Neuronal stem cell (in vitro differentiated cells): ENCODE results near the gene SYNE1.

Experiments
- DNase-seq: peaks from one replicate; pipeline ENCODE4 v3.0.0-alpha.2; 2013; ENCODE audit warnings: low spot score
- H2AFZ ChIP-seq: one replicate; pipeline ENCODE4 v1.6.1; 2013; ENCODE audit warnings: mild to moderate bottlenecking, low read length, inconsistent platforms
- H2AK5ac ChIP-seq: 2 replicates; pipeline ENCODE4 v1.6.1; 2013; ENCODE audit warnings: low read depth, mild to moderate bottlenecking, inconsistent platforms, low read length, moderate library complexity, mixed read lengths
- H2BK120ac ChIP-seq: 2 replicates; pipeline ENCODE4 v1.6.1; 2013; ENCODE audit warnings: low read depth, mild to moderate bottlenecking, inconsistent platforms, low read length, moderate library complexity, mixed read lengths
- H2BK12ac ChIP-seq: one replicate; pipeline ENCODE4 v1.6.1; 2013; ENCODE audit warnings: low read length, inconsistent platforms
- H2BK15ac ChIP-seq: 2 replicates; pipeline ENCODE4 v1.6.1; 2013; ENCODE audit warnings: mild to moderate bottlenecking, low read length, inconsistent platforms, mixed read lengths
- H2BK5ac ChIP-seq: one replicate; pipeline ENCODE4 v1.6.1; 2013; ENCODE audit warnings: inconsistent platforms, mild to moderate bottlenecking, low read length, moderate library complexity
- H3K14ac ChIP-seq: one replicate; pipeline ENCODE4 v1.6.1; 2013; ENCODE audit warnings: low read length, inconsistent platforms
- H3K18ac ChIP-seq: 2 replicates; pipeline ENCODE4 v1.6.1; 2013; ENCODE audit warnings: low read length, inconsistent platforms
- H3K23ac ChIP-seq: 2 replicates; pipeline ENCODE4 v1.6.1; 2013; ENCODE audit warnings: low read depth, mild to moderate bottlenecking, mixed read lengths, low read length, inconsistent platforms; ENCODE audit not compliant: poor library complexity
- H3K27ac ChIP-seq: replicated peaks from 3 replicates; pipeline ENCODE4 v1.5.1; 2013; ENCODE audit warnings: low read length, inconsistent platforms
- H3K27me3 ChIP-seq, 3 experiments: 2 replicates each; pipeline ENCODE4 v1.6.1; 2013; ENCODE audit warnings: low read length in 3 of 3, mild to moderate bottlenecking in 2 of 3, inconsistent platforms in 1 of 3, low read depth in 1 of 3, mixed read lengths in 1 of 3, moderate library complexity in 1 of 3; ENCODE audit not compliant: control insufficient read depth in 3 of 3, insufficient read depth in 3 of 3
- H3K36me3 ChIP-seq, 2 donors: replicated peaks in 1 of 2; 2 replicates each; pipeline ENCODE4 v1.6.1; 2013; ENCODE audit warnings: low read length in 2 of 2; ENCODE audit not compliant: control insufficient read depth in 2 of 2, insufficient read depth in 2 of 2
- H3K4ac ChIP-seq: 2 replicates; pipeline ENCODE4 v1.6.1; 2013; ENCODE audit warnings: inconsistent platforms, mild to moderate bottlenecking, low read length, moderate library complexity
- H3K4me1 ChIP-seq, 2 donors: 1 replicate in 1 of 2; 2 replicates in 1 of 2; pipeline ENCODE4 v1.6.1; 2013; ENCODE audit warnings: low read length in 2 of 2, low read depth in 1 of 2; ENCODE audit not compliant: control insufficient read depth in 2 of 2, insufficient read depth in 1 of 2
- H3K4me2 ChIP-seq: one replicate; pipeline ENCODE4 v1.6.1; 2013; ENCODE audit warnings: mild to moderate bottlenecking, low read length, inconsistent platforms; ENCODE audit not compliant: insufficient read depth, poor library complexity, severe bottlenecking
- H3K4me3 ChIP-seq, 2 donors: 2 replicates each; pipeline ENCODE4 v1.5.1; 2013; ENCODE audit warnings: low read length in 2 of 2, mild to moderate bottlenecking in 2 of 2, inconsistent platforms in 1 of 2, moderate library complexity in 1 of 2
- H3K79me1 ChIP-seq: one replicate; pipeline ENCODE4 v1.6.1; 2013; ENCODE audit warnings: low read depth, mild to moderate bottlenecking, inconsistent platforms, low read length, moderate library complexity
- H3K9ac ChIP-seq: one replicate; pipeline ENCODE4 v1.6.1; 2013; ENCODE audit warnings: mild to moderate bottlenecking, low read depth, low read length, inconsistent platforms; ENCODE audit not compliant: poor library complexity
- H3K9me3 ChIP-seq, 2 donors: replicated peaks in 1 of 2; 2 replicates each; pipeline versions ENCODE3 to v1.6.1; 2013; ENCODE audit warnings: low read length in 2 of 2, mild to moderate bottlenecking in 2 of 2, inconsistent platforms in 1 of 2, low read depth in 1 of 2, mixed read lengths in 1 of 2, moderate library complexity in 1 of 2; ENCODE audit not compliant: control insufficient read depth in 2 of 2, insufficient read depth in 1 of 2
- H4K8ac ChIP-seq: one replicate; pipeline ENCODE4 v1.6.1; 2013; ENCODE audit warnings: low read depth, mild to moderate bottlenecking, inconsistent platforms, low read length, moderate library complexity
- H4K91ac ChIP-seq: one replicate; pipeline ENCODE4 v1.6.1; 2013; ENCODE audit warnings: low read length, low read depth, mild to moderate bottlenecking, inconsistent platforms; ENCODE audit not compliant: poor library complexity
- WGBS, 2 donors: extraction: QIAGEN DNeasy Blood & Tissue Kit; methylation state at CpG; one replicate each; pipeline ENCODE4 v1.1.7; 2013; ENCODE audit warnings: missing lambda C conversion rate in 2 of 2, mixed read lengths in 1 of 2; ENCODE audit not compliant: insufficient read length in 2 of 2, insufficient replicate concordance in 1 of 2; ENCODE audit errors: extremely low coverage in 2 of 2; 5-methylcytosine and 5-hydroxymethylcytosine counted together

SYNE1 gene

GRCh38 chr6:152636021-152636608, 1.0 kb downstream of the SYNE1 start:
- DNase-seq = peak; percentile 18
- Histone ChIP-seq H3K4me1 (peaks cover 4 to 5% of the 10 kb centered on the region in 2 donors), H3K36me3 (no peaks in the 10 kb centered on the region), H2AFZ (peak overlapping the region; percentile 84), H3K9me3 (no peaks in the 10 kb centered on the region), H3K18ac (peak overlapping the region; percentile 89), H3K14ac (no peak overlapping the region), H3K9ac (peak overlapping the region; percentile 73), H2BK12ac (no peak overlapping the region), H3K79me1 (no peaks in the 10 kb centered on the region), H3K4me2 (peak overlapping the region; percentile 99), H4K91ac (no peak overlapping the region), H2BK5ac (no peak overlapping the region), H3K23ac (peak overlapping the region; percentile 53), H3K27me3 (peaks cover 0 to 56% (median 27%) of the 10 kb centered on the region in 3 experiments), H4K8ac (no peak overlapping the region), H3K4me3 (peak overlapping the region; percentile 26 to 90), H2AK5ac (no peak overlapping the region), H3K4ac (no peak overlapping the region), H2BK120ac (no peak overlapping the region), H2BK15ac (no peak overlapping the region), H3K27ac (no peak overlapping the region)
- no CpG with 5 or more reads among the region's 20 CpGs for WGBS, 2 donors

- Histone ChIP-seq H3K23ac (no peak overlapping the region), H3K9ac (no peak overlapping the region), H3K4ac (no peak overlapping the region), H3K4me1 (peaks cover 4 to 5% of the 10 kb centered on the region in 2 donors), H3K36me3 (no peaks in the 10 kb centered on the region), H3K79me1 (no peaks in the 10 kb centered on the region), H4K8ac (no peak overlapping the region), H2BK120ac (no peak overlapping the region), H3K27ac (no peak overlapping the region), H4K91ac (no peak overlapping the region), H2AK5ac (no peak overlapping the region), H3K4me2 (no peak overlapping the region), H2BK15ac (no peak overlapping the region), H2AFZ (no peak overlapping the region), H3K9me3 (no peaks in the 10 kb centered on the region), H3K4me3 (no peak overlapping the region), H3K27me3 (peaks cover 0 to 53% (median 27%) of the 10 kb centered on the region in 3 experiments), H3K18ac (no peak overlapping the region), H2BK12ac (no peak overlapping the region), H3K14ac (no peak overlapping the region), H2BK5ac (no peak overlapping the region)
- WGBS, 2 donors = no CpG with 5 or more reads among the region's 3 CpGs
- no peak for DNase-seq
Measured at GRCh38 chr6:152634773-152635172, 2.4 kb downstream of the SYNE1 start.

DNA sequence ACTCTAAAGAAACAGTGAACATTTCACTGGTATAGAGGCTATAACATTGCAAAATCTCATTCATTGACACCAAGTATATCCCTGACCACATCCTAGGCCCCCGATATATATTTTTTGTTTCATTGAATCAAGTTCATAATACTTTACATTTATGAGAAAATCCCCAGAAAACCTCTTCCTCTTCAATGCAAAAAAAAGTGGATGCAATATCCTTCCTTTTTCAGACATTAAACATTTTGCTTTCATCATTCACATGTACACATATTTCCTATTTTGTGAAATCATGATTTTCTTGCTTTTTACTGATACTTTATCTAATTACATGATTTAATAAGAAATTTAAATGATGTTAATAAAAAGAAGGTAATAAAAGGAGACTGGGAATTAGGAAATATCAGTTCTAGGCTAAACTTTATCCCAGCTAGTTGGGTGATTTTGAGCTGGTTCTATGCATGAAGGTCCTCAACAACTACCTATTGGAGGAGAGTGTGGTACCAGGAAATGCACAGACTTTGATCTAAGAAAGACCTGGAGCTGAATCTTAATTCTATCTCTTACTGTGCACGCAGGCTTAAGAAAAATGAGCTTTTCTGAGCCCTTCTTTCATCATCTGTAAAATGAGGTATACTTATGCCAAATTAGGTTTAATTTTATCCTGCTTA, 4.9 kb downstream of the SYNE1 start:
- no peak overlapping the region for H3K4me2 ChIP-seq
- no peaks in the 10 kb centered on the region for H3K36me3 ChIP-seq
- no peak overlapping the region for H3K4me3 ChIP-seq
- no peak overlapping the region for H2AFZ ChIP-seq
- H3K23ac ChIP-seq = no peak overlapping the region
- no peak overlapping the region for H3K14ac ChIP-seq
- H3K9me3 ChIP-seq = no peaks in the 10 kb centered on the region
- no peak overlapping the region for H4K8ac ChIP-seq
- DNase-seq = no peak
- no CpG with 5 or more reads among the region's 2 CpGs for WGBS, 2 donors
- no peak overlapping the region for H2BK120ac ChIP-seq
- H2BK12ac ChIP-seq = no peak overlapping the region
- no peak overlapping the region for H2BK5ac ChIP-seq
- no peak overlapping the region for H3K4ac ChIP-seq
- no peaks in the 10 kb centered on the region for H3K79me1 ChIP-seq
- H3K4me1 ChIP-seq = peaks cover 4% of the 10 kb centered on the region in 2 donors
- no peak overlapping the region for H3K9ac ChIP-seq
- no peak overlapping the region for H3K18ac ChIP-seq
- H2AK5ac ChIP-seq = no peak overlapping the region
- H3K27me3 ChIP-seq = peaks cover 0 to 33% (median 16%) of the 10 kb centered on the region in 3 experiments
- no peak overlapping the region for H2BK15ac ChIP-seq
- no peak overlapping the region for H3K27ac ChIP-seq
- H4K91ac ChIP-seq = no peak overlapping the region

DNA sequence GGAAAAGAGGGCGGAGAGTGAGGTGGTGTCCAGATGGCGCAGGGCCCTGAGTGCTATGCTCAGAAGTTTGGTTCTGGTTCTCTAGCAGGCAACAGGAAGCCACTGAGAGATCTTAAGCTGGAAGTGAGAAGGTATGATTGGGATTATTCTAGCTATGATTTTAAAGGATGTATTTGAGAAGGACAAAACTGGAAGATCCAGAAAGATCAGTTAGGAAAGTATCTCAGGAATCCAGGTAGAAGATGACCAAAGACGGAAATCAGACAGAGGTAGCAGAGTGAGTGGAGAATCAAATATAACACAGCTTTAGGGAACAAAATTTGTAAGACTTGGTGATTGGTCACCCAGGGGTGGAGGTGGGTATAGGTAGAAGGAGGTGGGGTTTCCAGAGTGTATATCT, 5.8 kb downstream of the SYNE1 start:
- Histone ChIP-seq H4K8ac (no peak overlapping the region), H2AK5ac (no peak overlapping the region), H3K79me1 (no peaks in the 10 kb centered on the region), H2BK5ac (no peak overlapping the region), H3K4me2 (no peak overlapping the region), H3K27me3 (peaks cover 0 to 26% (median 11%) of the 10 kb centered on the region in 3 experiments), H3K14ac (no peak overlapping the region), H3K4ac (no peak overlapping the region), H2BK12ac (no peak overlapping the region), H3K9me3 (no peaks in the 10 kb centered on the region), H4K91ac (no peak overlapping the region), H3K4me3 (no peak overlapping the region), H3K4me1 (peaks cover 1 to 3% of the 10 kb centered on the region in 2 donors), H2AFZ (no peak overlapping the region), H2BK15ac (no peak overlapping the region), H3K27ac (no peak overlapping the region), H3K36me3 (no peaks in the 10 kb centered on the region), H3K23ac (no peak overlapping the region), H3K9ac (no peak overlapping the region), H3K18ac (no peak overlapping the region), H2BK120ac (no peak overlapping the region)
- WGBS, 2 donors = no CpG with 5 or more reads among the region's 3 CpGs
- no peak for DNase-seq
